A673 (cell line): ENCODE results near the gene BID. TPM values are rescaled to one million over a fixed set of nuclear protein-coding genes. Genes with fewer than 3 reads are reported as not detected.

Experiments
- BruUV-seq: library from RNA; stranded (reverse); fragments of 400-500 nt; replicated peaks from 2 replicates; lab custom pipeline; 2021; lab: Mats Ljungman, UMichigan
- CTCF ChIA-PET: fragments of 300-600 bp; sonication (Branson Sonifier 250); formaldehyde crosslinking; loops from one replicate; lab custom pipeline; 2022; ENCODE audit warnings: antibody characterized with exemption; lab: Charles Lee
- POLR2A ChIA-PET: fragments of 300-600 bp; sonication (Branson Sonifier 250); formaldehyde crosslinking; loops from one replicate; lab custom pipeline; 2022; ENCODE audit warnings: antibody characterized with exemption; ENCODE audit not compliant: low non-redundant PET; lab: Charles Lee
- DNase-seq: peaks from one replicate; pipeline ENCODE4 v3.0.0-alpha.2; 2015; ENCODE audit warnings: low spot score
- H3K27ac ChIP-seq: fragments of 200-600 bp; sonication (generic); 2 replicates; pipeline ENCODE4 v1.5.1; 2016; ENCODE audit warnings: mixed run types, low read depth, mild to moderate bottlenecking, mixed read lengths, antibody characterized with exemption, low read length; ENCODE audit not compliant: poor library complexity, severe bottlenecking
- H3K27me3 ChIP-seq: fragments of 200-600 bp; sonication (generic); replicated peaks from 2 replicates; pipeline ENCODE4 v1.6.1; 2017; ENCODE audit warnings: mixed run types, low read depth, mild to moderate bottlenecking, mixed read lengths, antibody characterized with exemption, low read length; ENCODE audit not compliant: insufficient read depth, poor library complexity
- H3K36me3 ChIP-seq: fragments of 200-600 bp; sonication (generic); 2 replicates; pipeline ENCODE4 v1.6.1; 2016; ENCODE audit warnings: mixed run types, mild to moderate bottlenecking, mixed read lengths, antibody characterized with exemption, low read length; ENCODE audit not compliant: insufficient read depth, poor library complexity, severe bottlenecking
- H3K4me1 ChIP-seq: fragments of 200-600 bp; sonication (generic); 2 replicates; pipeline ENCODE4 v1.6.1; 2017; ENCODE audit warnings: mixed run types, mild to moderate bottlenecking, mixed read lengths, antibody characterized with exemption, low read length; ENCODE audit not compliant: insufficient read depth, poor library complexity, severe bottlenecking
- H3K4me3 ChIP-seq: fragments of 200-600 bp; sonication (generic); 2 replicates; pipeline ENCODE4 v1.5.1; 2016; ENCODE audit warnings: low read depth, mixed run types, mild to moderate bottlenecking, mixed read lengths, low read length; ENCODE audit not compliant: poor library complexity, severe bottlenecking
- H3K9me3 ChIP-seq: fragments of 200-600 bp; sonication (generic); 2 replicates; pipeline ENCODE4 v1.6.1; 2016; ENCODE audit warnings: mixed run types, low read depth, mild to moderate bottlenecking, mixed read lengths, antibody characterized with exemption, low read length; ENCODE audit not compliant: poor library complexity, severe bottlenecking
- EZH2 ChIP-seq: fragments of 200-600 bp; sonication (generic); IDR thresholded peaks from 2 replicates; pipeline ENCODE4 v1.6.1; 2017; ENCODE audit warnings: borderline replicate concordance, low read depth, mild to moderate bottlenecking, mixed read lengths, antibody characterized with exemption, low read length; ENCODE audit not compliant: poor library complexity, severe bottlenecking
- intact Hi-C: fragments of 100-400 bp; cut with micrococcal nuclease; formaldehyde crosslinking; loops from one replicate; pipeline ENCODE4 v1.10.0; 2022; ENCODE audit not compliant: unreplicated experiment
- total RNA-seq: library from RNA; stranded (reverse); gene quantifications from 2 replicates; pipeline ENCODE4 v1.2.3, GENCODE V29; 2021
- TF ChIP-seq, protein P1 (sequence below): fragments of 300-800, 200-600 bp; sonication (generic); conservative IDR thresholded peaks from 2 replicates; pipeline ENCODE4 v1.5.1; 2017; ENCODE audit warnings: low read depth, mild to moderate bottlenecking, antibody characterized with exemption, low read length, moderate library complexity, mixed read lengths

The BID gene
- total RNA-seq, 1 experiment from 2014 or later = 74.6 TPM

DNA sequence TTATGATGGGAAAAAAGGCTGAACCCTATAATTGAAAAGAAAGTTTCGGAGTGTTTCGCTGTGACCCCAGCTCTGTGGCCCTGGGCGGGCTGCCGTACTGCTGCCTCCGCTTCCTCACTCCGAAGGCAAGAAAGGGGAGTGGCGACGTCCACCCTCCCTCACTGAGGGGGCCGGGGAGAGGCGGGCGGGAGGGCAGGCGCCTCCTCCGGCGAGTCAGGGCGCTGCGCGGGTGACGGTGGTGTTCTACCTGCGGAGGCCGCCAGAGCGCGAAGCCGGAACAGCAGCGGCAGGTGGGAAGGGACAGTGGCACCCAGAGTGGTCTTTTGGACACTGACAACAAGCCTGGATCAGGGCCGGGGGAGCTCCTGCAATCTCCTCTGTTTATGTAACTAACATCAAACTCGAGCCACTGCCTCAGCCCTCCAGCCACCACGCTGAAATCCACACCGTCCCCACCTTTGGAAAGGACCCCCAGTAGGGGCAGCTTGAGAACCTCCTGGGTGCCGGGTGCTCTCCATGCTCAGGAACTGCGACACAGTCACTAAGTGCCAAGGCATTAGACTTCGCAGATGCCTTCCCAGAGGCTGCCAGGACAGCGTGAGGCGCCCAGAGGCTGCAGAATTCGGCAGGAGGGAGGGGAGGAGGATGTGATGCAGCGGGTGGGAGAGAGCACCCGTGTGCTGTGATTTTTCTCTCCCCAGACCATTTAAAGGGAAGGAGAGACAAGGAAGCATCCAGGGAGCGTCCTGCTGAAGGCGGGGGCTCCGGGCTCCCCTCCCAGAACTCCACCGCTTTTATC is 25.5 kb downstream of the BID start:
- no peaks in the 10 kb centered on the region for H3K36me3 ChIP-seq
- H3K9me3 ChIP-seq = no peaks in the 10 kb centered on the region
- no peaks in the 10 kb centered on the region for H3K4me1 ChIP-seq
- TF ChIP-seq, protein P1, sequence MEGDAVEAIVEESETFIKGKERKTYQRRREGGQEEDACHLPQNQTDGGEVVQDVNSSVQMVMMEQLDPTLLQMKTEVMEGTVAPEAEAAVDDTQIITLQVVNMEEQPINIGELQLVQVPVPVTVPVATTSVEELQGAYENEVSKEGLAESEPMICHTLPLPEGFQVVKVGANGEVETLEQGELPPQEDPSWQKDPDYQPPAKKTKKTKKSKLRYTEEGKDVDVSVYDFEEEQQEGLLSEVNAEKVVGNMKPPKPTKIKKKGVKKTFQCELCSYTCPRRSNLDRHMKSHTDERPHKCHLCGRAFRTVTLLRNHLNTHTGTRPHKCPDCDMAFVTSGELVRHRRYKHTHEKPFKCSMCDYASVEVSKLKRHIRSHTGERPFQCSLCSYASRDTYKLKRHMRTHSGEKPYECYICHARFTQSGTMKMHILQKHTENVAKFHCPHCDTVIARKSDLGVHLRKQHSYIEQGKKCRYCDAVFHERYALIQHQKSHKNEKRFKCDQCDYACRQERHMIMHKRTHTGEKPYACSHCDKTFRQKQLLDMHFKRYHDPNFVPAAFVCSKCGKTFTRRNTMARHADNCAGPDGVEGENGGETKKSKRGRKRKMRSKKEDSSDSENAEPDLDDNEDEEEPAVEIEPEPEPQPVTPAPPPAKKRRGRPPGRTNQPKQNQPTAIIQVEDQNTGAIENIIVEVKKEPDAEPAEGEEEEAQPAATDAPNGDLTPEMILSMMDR = no peak
- no peak for TF ChIP-seq EZH2
- intact Hi-C loops = no loop called here
- no peaks in the 10 kb centered on the region for H3K27me3 ChIP-seq
- ChIA-PET POLR2A (no interaction called here), CTCF (no interaction called here)
- H3K4me3 ChIP-seq = no peak overlapping the region
- DNase-seq = no peak
- no TSS peak for BruUV-seq
- no peak overlapping the region for H3K27ac ChIP-seq

DNA sequence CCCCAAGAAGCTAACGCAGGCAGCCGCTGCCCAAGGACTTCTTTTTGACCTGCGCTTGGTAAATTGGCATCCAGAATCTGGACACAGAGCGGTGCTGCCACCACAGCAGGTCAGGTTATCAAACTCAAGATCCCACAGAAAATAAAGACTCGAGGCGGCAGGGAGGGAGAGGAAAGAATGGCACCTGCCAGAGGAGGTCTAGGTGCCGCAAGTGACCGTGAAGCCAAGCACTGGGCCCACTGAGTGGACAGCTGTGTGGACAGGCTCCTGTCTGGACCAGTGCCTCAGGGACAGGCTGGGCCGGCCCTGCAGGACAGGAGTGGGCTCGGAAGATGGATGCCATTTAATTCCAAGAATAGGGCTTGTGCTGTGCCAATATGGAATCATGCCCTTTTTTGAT is 27.4 kb downstream of the BID start:
- CTCF ChIA-PET = interaction anchor here (1.4 kb wide), 1 partner anchor 329 kb away, joined by 5 read pairs; no protein-coding TSS in a partner anchor

DNA sequence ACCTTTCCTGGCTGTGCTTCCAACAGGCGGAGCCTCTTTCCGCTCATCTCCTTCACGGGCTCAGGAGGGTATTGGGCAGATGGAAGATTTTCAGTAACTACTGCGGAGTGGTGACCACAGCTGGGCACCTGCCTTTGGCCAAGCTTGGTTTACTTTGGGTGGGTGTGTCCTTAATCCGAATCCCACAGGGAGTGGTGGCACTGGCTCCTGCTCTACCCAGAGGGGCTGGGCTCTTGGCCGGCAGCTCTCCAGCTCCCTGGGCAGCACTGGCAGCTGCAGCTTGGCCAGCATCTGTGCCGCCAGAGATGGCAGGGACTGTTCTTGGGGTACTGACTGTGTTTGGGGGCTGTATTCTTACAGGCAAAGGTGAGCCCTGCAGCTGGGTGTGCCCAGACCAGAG is 29.8 kb downstream of the BID start:
- TF ChIP-seq, protein P1 = no peak
- TF ChIP-seq EZH2 = no peak
- no peak overlapping the region for H3K27ac ChIP-seq
- no peak overlapping the region for H3K4me3 ChIP-seq
- ChIA-PET CTCF (interaction anchor here (1.6 kb wide), 1 partner anchor 332 kb away, joined by 6 read pairs; no protein-coding TSS in a partner anchor), POLR2A (no interaction called here)
- H3K27me3 ChIP-seq = no peaks in the 10 kb centered on the region
- no peaks in the 10 kb centered on the region for H3K4me1 ChIP-seq
- DNase-seq = no peak
- H3K9me3 ChIP-seq = no peaks in the 10 kb centered on the region
- H3K36me3 ChIP-seq = no peaks in the 10 kb centered on the region
- intact Hi-C loops = no loop called here
- no TSS peak for BruUV-seq

More for the DNA sequence above, 27.4 kb downstream of the BID start:
- Histone ChIP-seq H3K36me3 (no peaks in the 10 kb centered on the region), H3K27ac (no peak overlapping the region), H3K4me3 (no peak overlapping the region), H3K4me1 (no peaks in the 10 kb centered on the region), H3K9me3 (no peaks in the 10 kb centered on the region), H3K27me3 (no peaks in the 10 kb centered on the region)
- intact Hi-C loops = no loop called here
- no TSS peak for BruUV-seq
- POLR2A ChIA-PET = no interaction called here
- TF ChIP-seq, protein P1 = no peak
- no peak for TF ChIP-seq EZH2
- DNase-seq = no peak
